HL-60 (cell line): ENCODE measurements around the gene KIF26B.

Experiments used
- DNase-seq, 2 experiments: peaks; one replicate each; pipeline ENCODE4 v3.0.0-alpha.2; 2010 to 2020; ENCODE audit warnings: low read depth in 1 of 2, low spot score in 1 of 2
- H3K27ac ChIP-seq: fragments of 250-450 bp; sonication (Bioruptor Pico); replicated peaks from 2 replicates; pipeline ENCODE4 v1.5.1; 2020; ENCODE audit warnings: mild to moderate bottlenecking, moderate library complexity
- H3K27me3 ChIP-seq: fragments of 250-450 bp; sonication (Bioruptor Pico); 2 replicates; pipeline ENCODE4 v1.5.1; 2021; ENCODE audit warnings: mild to moderate bottlenecking, moderate library complexity; ENCODE audit not compliant: insufficient read depth, poor library complexity, severe bottlenecking
- H3K4me3 ChIP-seq: replicated peaks from 2 replicates; pipeline ENCODE4 v1.5.1; 2011; ENCODE audit warnings: mild to moderate bottlenecking, control low read depth, low read length; ENCODE audit not compliant: insufficient read depth
- CTCF ChIP-seq: IDR thresholded peaks from one replicate; pipeline ENCODE4 v1.5.1; 2011; ENCODE audit warnings: low read length, control low read depth, inconsistent platforms; ENCODE audit not compliant: insufficient read depth
- GABPA ChIP-seq: IDR thresholded peaks from 2 replicates; pipeline ENCODE4 v1.6.1; 2012; ENCODE audit warnings: low read depth
- POLR2AphosphoS5 ChIP-seq: IDR thresholded peaks from 2 replicates; pipeline ENCODE4 v1.6.1; 2012; ENCODE audit warnings: low read depth
- REST ChIP-seq: IDR thresholded peaks from 2 replicates; pipeline ENCODE4 v1.6.1; 2012; ENCODE audit warnings: low read depth; ENCODE audit not compliant: insufficient replicate concordance
- SPI1 ChIP-seq: IDR thresholded peaks from 2 replicates; pipeline ENCODE4 v1.6.1; 2012; ENCODE audit warnings: low read depth, mild to moderate bottlenecking, borderline replicate concordance

KIF26B gene

GRCh38 chr1:245437369-245438062, 282.7 kb downstream of the KIF26B start:
- H3K27ac ChIP-seq: no peak overlapping the region
- TF ChIP-seq POLR2AphosphoS5 (no peak), REST (no peak), CTCF (no peak), SPI1 (no peak), GABPA (no peak)
- DNase-seq: no peak
- H3K27me3 ChIP-seq: no peaks in the 10 kb centered on the region
- no peak overlapping the region for H3K4me3 ChIP-seq

GRCh38 chr1:245440922-245441321, 286.1 kb downstream of the KIF26B start:
- DNase-seq: no peak
- no peak overlapping the region for H3K4me3 ChIP-seq
- no peak for TF ChIP-seq REST
- no peak for TF ChIP-seq CTCF
- TF ChIP-seq SPI1: no peak
- no peak for TF ChIP-seq GABPA
- TF ChIP-seq POLR2AphosphoS5: no peak
- H3K27ac ChIP-seq: no peak overlapping the region
- H3K27me3 ChIP-seq: no peaks in the 10 kb centered on the region

- TF ChIP-seq POLR2AphosphoS5 (no peak), SPI1 (no peak), CTCF (no peak), GABPA (no peak), REST (no peak)
- H3K4me3 ChIP-seq: no peak overlapping the region
- no peaks in the 10 kb centered on the region for H3K27me3 ChIP-seq
- no peak overlapping the region for H3K27ac ChIP-seq
- DNase-seq: no peak
Measured at GRCh38 chr1:245441689-245442088, 286.9 kb downstream of the KIF26B start.
